Loucy (cell line): ENCODE measurements around the gene FARP1.

Experiments used
- H2AFZ ChIP-seq: fragments of 200-600 bp; sonication (generic); 2 replicates; pipeline ENCODE4 v1.6.0; 2016; ENCODE audit warnings: antibody characterized with exemption, mild to moderate bottlenecking, low read length, moderate library complexity
- H3F3A ChIP-seq: fragments of 200-600 bp; 2 replicates; pipeline ENCODE4 v1.6.0; 2016; ENCODE audit warnings: antibody characterized with exemption, low read depth, mild to moderate bottlenecking
- H3K27me3 ChIP-seq: fragments of 200-600 bp; sonication (generic); 2 replicates; pipeline ENCODE4 v1.6.1; 2014; ENCODE audit warnings: low read length, mild to moderate bottlenecking; ENCODE audit not compliant: insufficient read depth, poor library complexity, severe bottlenecking
- H3K36me3 ChIP-seq: fragments of 200-600 bp; sonication (generic); 2 replicates; pipeline ENCODE4 v1.6.1; 2016; ENCODE audit warnings: low read length; ENCODE audit not compliant: insufficient read depth
- H3K4me1 ChIP-seq: fragments of 200-600 bp; sonication (generic); 2 replicates; pipeline ENCODE4 v1.5.1; 2014; ENCODE audit warnings: low read length, mild to moderate bottlenecking; ENCODE audit not compliant: insufficient read depth, poor library complexity, severe bottlenecking
- H3K4me2 ChIP-seq: fragments of 200-600 bp; sonication (generic); 2 replicates; pipeline ENCODE4 v1.6.0; 2014; ENCODE audit warnings: antibody characterized with exemption, low read length, low read depth, mild to moderate bottlenecking; ENCODE audit not compliant: poor library complexity, severe bottlenecking
- H3K4me3 ChIP-seq: fragments of 200-600 bp; sonication (generic); 2 replicates; pipeline ENCODE4 v1.5.1; 2014; ENCODE audit warnings: low read length, mild to moderate bottlenecking, mixed read lengths; ENCODE audit not compliant: poor library complexity, severe bottlenecking
- H3K79me2 ChIP-seq: fragments of 200-600 bp; sonication (generic); 2 replicates; pipeline ENCODE4 v1.6.1; 2014; ENCODE audit warnings: low read length; ENCODE audit not compliant: insufficient read depth
- H3K9ac ChIP-seq: fragments of 200-600 bp; sonication (generic); 2 replicates; pipeline ENCODE4 v1.6.0; 2014; ENCODE audit warnings: mild to moderate bottlenecking, low read depth, low read length, moderate library complexity; ENCODE audit not compliant: poor library complexity, severe bottlenecking
- H3K9me2 ChIP-seq: fragments of 200-600 bp; sonication (generic); replicated peaks from 2 replicates; pipeline ENCODE4 v1.6.1; 2016; ENCODE audit warnings: low read depth, low read length, mixed read lengths
- H3K9me3 ChIP-seq: fragments of 200-600 bp; sonication (generic); 2 replicates; pipeline ENCODE4 v1.6.1; 2014; ENCODE audit warnings: mild to moderate bottlenecking, antibody characterized with exemption, low read length, low read depth; ENCODE audit not compliant: insufficient read depth
- H4K20me1 ChIP-seq: fragments of 200-600 bp; sonication (generic); 2 replicates; pipeline ENCODE4 v1.6.0; 2014; ENCODE audit warnings: antibody characterized with exemption, low read length, mild to moderate bottlenecking; ENCODE audit not compliant: insufficient read depth, poor library complexity, severe bottlenecking
- EZH2phosphoT487 ChIP-seq: fragments of 200-600 bp; IDR thresholded peaks from 2 replicates; pipeline ENCODE4 v1.6.1; 2018; ENCODE audit warnings: antibody characterized with exemption, mild to moderate bottlenecking, moderate library complexity, borderline replicate concordance
- TF ChIP-seq, protein P1 (sequence below): fragments of 200-600 bp; sonication (generic); conservative IDR thresholded peaks from 2 replicates; pipeline ENCODE4 v1.5.1; 2014; ENCODE audit warnings: mild to moderate bottlenecking, antibody characterized with exemption, low read length

Gene FARP1

DNA sequence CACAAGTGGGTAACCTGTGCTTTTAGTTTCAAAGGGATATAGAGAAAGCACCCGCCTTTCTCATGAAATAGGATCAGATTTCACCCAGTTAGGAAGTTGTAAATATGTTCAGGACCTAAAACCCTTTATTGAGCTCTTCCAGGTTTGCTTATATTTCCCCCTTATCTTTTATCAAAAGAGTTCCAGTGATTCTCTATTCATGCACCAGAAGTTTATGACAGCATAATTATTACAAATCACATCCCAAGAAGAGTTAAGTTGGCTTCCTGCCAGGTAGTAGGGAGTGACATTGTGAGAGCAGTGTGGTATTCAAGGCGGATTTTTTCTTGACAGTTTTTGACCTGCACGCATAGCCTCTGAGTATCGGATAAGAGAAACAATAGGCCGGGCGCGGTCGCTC, 243.7 kb downstream of the FARP1 start:
- Histone ChIP-seq H3K27me3 (no peaks in the 10 kb centered on the region), H3K4me1 (no peaks in the 10 kb centered on the region), H3K4me2 (no peak overlapping the region), H3K9ac (no peak overlapping the region), H3K9me3 (no peaks in the 10 kb centered on the region), H4K20me1 (no peaks in the 10 kb centered on the region), H2AFZ (no peak overlapping the region), H3K79me2 (no peaks in the 10 kb centered on the region), H3K9me2 (no peaks in the 10 kb centered on the region), H3F3A (no peaks in the 10 kb centered on the region), H3K36me3 (no peaks in the 10 kb centered on the region), H3K4me3 (no peak overlapping the region)
- TF ChIP-seq EZH2phosphoT487 = no peak
- TF ChIP-seq, protein P1, sequence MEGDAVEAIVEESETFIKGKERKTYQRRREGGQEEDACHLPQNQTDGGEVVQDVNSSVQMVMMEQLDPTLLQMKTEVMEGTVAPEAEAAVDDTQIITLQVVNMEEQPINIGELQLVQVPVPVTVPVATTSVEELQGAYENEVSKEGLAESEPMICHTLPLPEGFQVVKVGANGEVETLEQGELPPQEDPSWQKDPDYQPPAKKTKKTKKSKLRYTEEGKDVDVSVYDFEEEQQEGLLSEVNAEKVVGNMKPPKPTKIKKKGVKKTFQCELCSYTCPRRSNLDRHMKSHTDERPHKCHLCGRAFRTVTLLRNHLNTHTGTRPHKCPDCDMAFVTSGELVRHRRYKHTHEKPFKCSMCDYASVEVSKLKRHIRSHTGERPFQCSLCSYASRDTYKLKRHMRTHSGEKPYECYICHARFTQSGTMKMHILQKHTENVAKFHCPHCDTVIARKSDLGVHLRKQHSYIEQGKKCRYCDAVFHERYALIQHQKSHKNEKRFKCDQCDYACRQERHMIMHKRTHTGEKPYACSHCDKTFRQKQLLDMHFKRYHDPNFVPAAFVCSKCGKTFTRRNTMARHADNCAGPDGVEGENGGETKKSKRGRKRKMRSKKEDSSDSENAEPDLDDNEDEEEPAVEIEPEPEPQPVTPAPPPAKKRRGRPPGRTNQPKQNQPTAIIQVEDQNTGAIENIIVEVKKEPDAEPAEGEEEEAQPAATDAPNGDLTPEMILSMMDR = no peak

DNA sequence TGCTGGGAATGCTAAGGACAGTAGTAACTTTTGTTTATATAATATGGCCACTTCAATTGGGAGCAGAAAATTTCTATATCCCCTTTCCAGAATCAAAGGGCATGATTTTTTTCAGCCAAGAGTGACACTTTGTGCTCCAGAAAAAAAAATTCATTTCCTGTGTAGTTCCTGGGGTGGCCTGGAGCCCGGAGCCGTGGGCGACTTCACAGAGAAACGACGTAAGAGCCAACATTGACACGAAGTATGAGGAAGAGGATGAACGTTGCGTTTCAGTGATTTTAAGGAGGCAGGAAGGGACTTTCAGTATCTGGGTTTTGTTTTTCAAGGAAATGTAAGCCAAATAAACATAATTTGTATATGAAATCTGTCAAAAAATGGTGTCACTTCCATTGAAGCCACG, 246.4 kb downstream of the FARP1 start:
- no peaks in the 10 kb centered on the region for H4K20me1 ChIP-seq
- H3K36me3 ChIP-seq = no peaks in the 10 kb centered on the region
- no peak for TF ChIP-seq EZH2phosphoT487
- TF ChIP-seq, protein P1 = no peak
- no peak overlapping the region for H3K4me3 ChIP-seq
- H3K4me1 ChIP-seq = no peaks in the 10 kb centered on the region
- H3K4me2 ChIP-seq = no peak overlapping the region
- H2AFZ ChIP-seq = no peak overlapping the region
- H3F3A ChIP-seq = no peaks in the 10 kb centered on the region
- no peak overlapping the region for H3K9ac ChIP-seq
- no peaks in the 10 kb centered on the region for H3K79me2 ChIP-seq
- no peaks in the 10 kb centered on the region for H3K9me3 ChIP-seq
- H3K27me3 ChIP-seq = no peaks in the 10 kb centered on the region
- H3K9me2 ChIP-seq = no peaks in the 10 kb centered on the region

GRCh38 chr13:98390086-98390715, 247.3 kb downstream of the FARP1 start:
- H3K9me2 ChIP-seq = no peaks in the 10 kb centered on the region
- H3K9me3 ChIP-seq = no peaks in the 10 kb centered on the region
- H3K9ac ChIP-seq = no peak overlapping the region
- no peaks in the 10 kb centered on the region for H3K27me3 ChIP-seq
- TF ChIP-seq, protein P1 = no peak
- no peak for TF ChIP-seq EZH2phosphoT487
- no peak overlapping the region for H3K4me3 ChIP-seq
- H3K79me2 ChIP-seq = no peaks in the 10 kb centered on the region
- H2AFZ ChIP-seq = no peak overlapping the region
- H3K36me3 ChIP-seq = no peaks in the 10 kb centered on the region
- H3K4me1 ChIP-seq = no peaks in the 10 kb centered on the region
- no peak overlapping the region for H3K4me2 ChIP-seq
- no peaks in the 10 kb centered on the region for H3F3A ChIP-seq
- no peaks in the 10 kb centered on the region for H4K20me1 ChIP-seq
